Endothelial cell of coronary artery (primary cell): ENCODE results near the gene USP17L21. TPM values are rescaled to one million over a fixed set of nuclear protein-coding genes. Genes with fewer than 3 reads are reported as not detected.

Source experiments
- total RNA-seq: library from RNA; depleted of rRNA; stranded (reverse); fragments of >200 nt; gene quantifications from 2 replicates; pipeline ENCODE4 v1.2.3, GENCODE V29; 2014

USP17L21 gene, protein sequence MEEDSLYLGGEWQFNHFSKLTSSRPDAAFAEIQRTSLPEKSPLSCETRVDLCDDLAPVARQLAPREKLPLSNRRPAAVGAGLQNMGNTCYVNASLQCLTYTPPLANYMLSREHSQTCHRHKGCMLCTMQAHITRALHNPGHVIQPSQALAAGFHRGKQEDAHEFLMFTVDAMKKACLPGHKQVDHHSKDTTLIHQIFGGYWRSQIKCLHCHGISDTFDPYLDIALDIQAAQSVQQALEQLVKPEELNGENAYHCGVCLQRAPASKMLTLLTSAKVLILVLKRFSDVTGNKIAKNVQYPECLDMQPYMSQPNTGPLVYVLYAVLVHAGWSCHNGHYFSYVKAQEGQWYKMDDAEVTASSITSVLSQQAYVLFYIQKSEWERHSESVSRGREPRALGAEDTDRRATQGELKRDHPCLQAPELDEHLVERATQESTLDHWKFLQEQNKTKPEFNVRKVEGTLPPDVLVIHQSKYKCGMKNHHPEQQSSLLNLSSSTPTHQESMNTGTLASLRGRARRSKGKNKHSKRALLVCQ
- not detected in 2 replicates for total RNA-seq

DNA sequence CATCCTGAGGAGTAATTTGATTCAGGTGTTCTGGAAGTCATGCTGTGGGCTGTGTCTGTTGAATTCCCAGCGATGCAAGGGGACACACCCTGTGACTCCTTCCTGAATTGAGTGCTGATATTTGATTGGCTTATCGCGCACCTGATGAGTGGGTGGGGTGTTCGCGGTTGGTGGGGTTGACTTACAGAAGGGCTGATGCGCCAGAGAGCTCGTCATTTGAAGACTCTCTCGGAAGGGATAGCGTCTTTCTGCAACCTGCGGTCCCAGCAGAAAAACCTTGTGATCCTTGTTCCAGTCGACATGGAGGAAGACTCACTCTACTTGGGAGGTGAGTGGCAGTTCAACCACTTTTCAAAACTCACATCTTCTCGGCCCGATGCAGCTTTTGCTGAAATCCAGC lies at the start of gene USP17L21:
TSS of gene USP17L21 (plus strand) at position 301 of the 400 bp plus-strand sequence. CDS start at position 301, 0 bp downstream.

GRCh38 chr4:9215105-9215504 lies 47.6 kb upstream of the USP17L21 start, which contains the start of gene USP17L11:
Gene USP17L11, plus strand, starts transcription at chr4:9215405. Its CDS starts 0 bp downstream, at chr4:9215405.

DNA sequence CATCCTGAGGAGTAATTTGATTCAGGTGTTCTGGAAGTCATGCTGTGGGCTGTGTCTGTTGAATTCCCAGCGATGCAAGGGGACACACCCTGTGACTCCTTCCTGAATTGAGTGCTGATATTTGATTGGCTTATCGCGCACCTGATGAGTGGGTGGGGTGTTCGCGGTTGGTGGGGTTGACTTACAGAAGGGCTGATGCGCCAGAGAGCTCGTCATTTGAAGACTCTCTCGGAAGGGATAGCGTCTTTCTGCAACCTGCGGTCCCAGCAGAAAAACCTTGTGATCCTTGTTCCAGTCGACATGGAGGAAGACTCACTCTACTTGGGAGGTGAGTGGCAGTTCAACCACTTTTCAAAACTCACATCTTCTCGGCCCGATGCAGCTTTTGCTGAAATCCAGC lies 42.8 kb upstream of the USP17L21 start, which contains the start of gene USP17L12:
TSS of gene USP17L12 (plus strand) at position 301 of the 400 bp plus-strand sequence. CDS start at position 301, 0 bp downstream.

GRCh38 chr4:9224596-9224995 lies 38.1 kb upstream of the USP17L21 start, which contains the start of gene USP17L13:
Gene USP17L13, plus strand, starts transcription at chr4:9224896. Its CDS starts 0 bp downstream, at chr4:9224896.

GRCh38 chr4:9234085-9234484 lies 28.6 kb upstream of the USP17L21 start, which contains the start of gene USP17L15:
Gene USP17L15, plus strand, starts transcription at chr4:9234385. Its CDS starts 0 bp downstream, at chr4:9234385.

DNA sequence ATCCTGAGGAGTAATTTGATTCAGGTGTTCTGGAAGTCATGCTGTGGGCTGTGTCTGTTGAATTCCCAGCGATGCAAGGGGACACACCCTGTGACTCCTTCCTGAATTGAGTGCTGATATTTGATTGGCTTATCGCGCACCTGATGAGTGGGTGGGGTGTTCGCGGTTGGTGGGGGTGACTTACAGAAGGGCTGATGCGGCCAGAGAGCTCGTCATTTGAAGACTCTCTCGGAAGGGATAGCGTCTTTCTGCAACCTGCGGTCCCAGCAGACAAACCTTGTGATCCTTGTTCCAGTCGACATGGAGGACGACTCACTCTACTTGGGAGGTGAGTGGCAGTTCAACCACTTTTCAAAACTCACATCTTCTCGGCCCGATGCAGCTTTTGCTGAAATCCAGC lies 19.1 kb upstream of the USP17L21 start, which contains the start of gene USP17L17:
TSS of gene USP17L17 (plus strand) at position 301 of the 400 bp plus-strand sequence. CDS start at position 301, 0 bp downstream.

DNA sequence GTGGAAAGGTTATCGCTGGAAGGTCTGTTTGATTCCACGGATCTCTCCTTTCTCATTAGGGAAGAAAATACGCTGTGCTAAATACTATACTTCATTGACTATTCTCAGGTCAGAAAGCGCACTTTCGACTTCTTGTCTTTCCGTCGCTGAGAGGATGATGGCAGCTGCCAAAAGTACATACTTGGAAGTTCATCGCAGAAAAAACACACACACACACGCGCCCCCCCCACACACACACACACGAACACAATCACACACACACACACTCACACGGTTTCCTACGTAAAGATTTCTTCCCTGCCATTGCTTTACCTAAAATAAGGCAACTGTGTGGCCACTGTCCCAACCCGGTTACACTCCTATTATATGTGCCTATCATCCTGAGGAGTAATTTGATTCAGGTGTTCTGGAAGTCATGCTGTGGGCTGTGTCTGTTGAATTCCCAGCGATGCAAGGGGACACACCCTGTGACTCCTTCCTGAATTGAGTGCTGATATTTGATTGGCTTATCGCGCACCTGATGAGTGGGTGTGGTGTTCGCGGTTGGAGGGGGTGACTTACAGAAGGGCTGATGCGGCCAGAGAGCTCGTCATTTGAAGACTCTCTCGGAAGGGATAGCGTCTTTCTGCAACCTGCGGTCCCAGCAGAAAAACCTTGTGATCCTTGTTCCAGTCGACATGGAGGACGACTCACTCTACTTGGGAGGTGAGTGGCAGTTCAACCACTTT lies 14.6 kb upstream of the USP17L21 start, which contains the start of gene USP17L18:
TSS of gene USP17L18 (plus strand) at position 678 of the 728 bp plus-strand sequence. CDS start at position 678, 0 bp downstream.

DNA sequence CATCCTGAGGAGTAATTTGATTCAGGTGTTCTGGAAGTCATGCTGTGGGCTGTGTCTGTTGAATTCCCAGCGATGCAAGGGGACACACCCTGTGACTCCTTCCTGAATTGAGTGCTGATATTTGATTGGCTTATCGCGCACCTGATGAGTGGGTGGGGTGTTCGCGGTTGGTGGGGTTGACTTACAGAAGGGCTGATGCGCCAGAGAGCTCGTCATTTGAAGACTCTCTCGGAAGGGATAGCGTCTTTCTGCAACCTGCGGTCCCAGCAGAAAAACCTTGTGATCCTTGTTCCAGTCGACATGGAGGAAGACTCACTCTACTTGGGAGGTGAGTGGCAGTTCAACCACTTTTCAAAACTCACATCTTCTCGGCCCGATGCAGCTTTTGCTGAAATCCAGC lies 9.6 kb upstream of the USP17L21 start, which contains the start of gene USP17L19:
TSS of gene USP17L19 (plus strand) at position 301 of the 400 bp plus-strand sequence. CDS start at position 301, 0 bp downstream.

DNA sequence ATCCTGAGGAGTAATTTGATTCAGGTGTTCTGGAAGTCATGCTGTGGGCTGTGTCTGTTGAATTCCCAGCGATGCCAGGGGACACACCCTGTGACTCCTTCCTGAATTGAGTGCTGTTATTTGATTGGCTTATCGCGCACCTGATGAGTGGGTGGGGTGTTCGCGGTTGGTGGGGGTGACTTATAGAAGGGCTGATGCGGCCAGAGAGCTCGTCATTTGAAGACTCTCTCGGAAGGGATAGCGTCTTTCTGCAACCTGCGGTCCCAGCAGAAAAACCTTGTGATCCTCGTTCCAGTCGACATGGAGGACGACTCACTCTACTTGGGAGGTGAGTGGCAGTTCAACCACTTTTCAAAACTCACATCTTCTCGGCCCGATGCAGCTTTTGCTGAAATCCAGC lies 4.8 kb upstream of the USP17L21 start, which contains the start of gene USP17L20:
TSS of gene USP17L20 (plus strand) at position 301 of the 400 bp plus-strand sequence. CDS start at position 301, 0 bp downstream.

GRCh38 chr4:9267319-9267718 lies 4.6 kb downstream of the USP17L21 start, which contains the start of gene USP17L22:
Gene USP17L22, plus strand, starts transcription at chr4:9267619. Its CDS starts 0 bp downstream, at chr4:9267619.

Other genes starting within 250 kb of the USP17L21 start
- not detected in 2 replicates for gene FAM90A26, start 92.5 kb upstream of the USP17L21 start, total RNA-seq
- gene USP17L10, start 52.2 kb upstream of the USP17L21 start, total RNA-seq, result not detected in 2 replicates
- not detected in 2 replicates for gene USP17L11, start 47.5 kb upstream of the USP17L21 start, total RNA-seq
- gene USP17L12, start 42.7 kb upstream of the USP17L21 start, total RNA-seq, result not detected in 2 replicates
- gene USP17L13, start 38.0 kb upstream of the USP17L21 start, total RNA-seq, result not detected in 2 replicates
- not detected in 2 replicates for gene USP17L15, start 28.5 kb upstream of the USP17L21 start, total RNA-seq
- not detected in 2 replicates for gene USP17L17, start 19.0 kb upstream of the USP17L21 start, total RNA-seq
- not detected in 2 replicates for gene USP17L18, start 14.2 kb upstream of the USP17L21 start, total RNA-seq
- not detected in 2 replicates for gene USP17L19, start 9.5 kb upstream of the USP17L21 start, total RNA-seq
- not detected in 2 replicates for gene USP17L20, start 4.7 kb upstream of the USP17L21 start, total RNA-seq
- not detected in 2 replicates for gene USP17L22, start 4.7 kb downstream of the USP17L21 start, total RNA-seq
- gene USP17L24, start 62.3 kb downstream of the USP17L21 start, total RNA-seq, result not detected in 2 replicates
- gene USP17L25, start 67.0 kb downstream of the USP17L21 start, total RNA-seq, result not detected in 2 replicates
- gene USP17L26, start 71.8 kb downstream of the USP17L21 start, total RNA-seq, result not detected in 2 replicates
- not detected in 2 replicates for gene USP17L5, start 76.5 kb downstream of the USP17L21 start, total RNA-seq
- gene USP17L27, start 81.3 kb downstream of the USP17L21 start, total RNA-seq, result not detected in 2 replicates
- not detected in 2 replicates for gene USP17L28, start 86.0 kb downstream of the USP17L21 start, total RNA-seq
- gene USP17L29, start 90.8 kb downstream of the USP17L21 start, total RNA-seq, result not detected in 2 replicates
- gene USP17L30, start 100.3 kb downstream of the USP17L21 start, total RNA-seq, result not detected in 2 replicates
- not detected in 2 replicates for gene DEFB131A, start 181.5 kb downstream of the USP17L21 start, total RNA-seq